Gastroesophageal sphincter (tissue), 4 donors: Measurements from ENCODE around the gene ABR. TPM values are rescaled to one million over a fixed set of nuclear protein-coding genes. Genes with fewer than 3 reads are reported as not detected.

Experiments used
- ATAC-seq: fragments of 150-250 bp; one replicate; pipeline ENCODE4 v1.9.1; 2016; ENCODE audit warnings: mild to moderate bottlenecking, moderate library complexity
- H3K27ac ChIP-seq, 4 donors: fragments of 200-600 bp; sonication (generic) in 3 of 4; 1 replicate in 3 of 4; 2 replicates in 1 of 4; pipeline ENCODE4 v1.5.1; 2016 to 2019
- H3K27me3 ChIP-seq: fragments of 200-600 bp; sonication (generic); one replicate; pipeline ENCODE4 v1.5.1; 2019
- H3K36me3 ChIP-seq, 2 donors: fragments of 200-600 bp; sonication (generic); one replicate each; pipeline ENCODE4 v1.5.1; 2019; ENCODE audit warnings: control low read depth in 1 of 2
- H3K4me1 ChIP-seq, 3 donors: fragments of 200-600 bp; sonication (generic); 1 replicate in 2 of 3; 2 replicates in 1 of 3; pipeline ENCODE4 v1.5.1; 2016 to 2019; ENCODE audit warnings: control low read depth in 2 of 3
- H3K4me3 ChIP-seq, 2 donors: fragments of 200-600 bp; sonication (generic); one replicate each; pipeline ENCODE4 v1.5.1; 2019; ENCODE audit warnings: mild to moderate bottlenecking in 1 of 2, moderate library complexity in 1 of 2
- H3K9me3 ChIP-seq, 3 donors: fragments of 200-600 bp; sonication (generic); one replicate each; pipeline ENCODE4 v1.5.1; 2017 to 2019; ENCODE audit warnings: control low read depth in 2 of 3
- EP300 ChIP-seq: sonication (generic); formaldehyde crosslinking; IDR thresholded peaks from one replicate; pipeline ENCODE4 v1.6.1; 2017; ENCODE audit warnings: antibody characterized with exemption, mild to moderate bottlenecking
- POLR2A ChIP-seq, 2 donors: fragments of 450-650 bp; IDR thresholded peaks; one replicate each; pipeline ENCODE4 v1.6.1; 2017; ENCODE audit warnings: antibody characterized with exemption in 2 of 2, mild to moderate bottlenecking in 2 of 2, moderate library complexity in 1 of 2
- POLR2AphosphoS5 ChIP-seq: sonication (generic); formaldehyde crosslinking; IDR thresholded peaks from one replicate; pipeline ENCODE4 v1.6.1; 2017; ENCODE audit warnings: antibody characterized with exemption
- WGBS, 2 donors: methylation state at CpG; one replicate each; pipeline ENCODE4 v1.1.5; 2018; ENCODE audit warnings: low coverage in 1 of 2; 5-methylcytosine and 5-hydroxymethylcytosine counted together
- total RNA-seq, 4 donors: library from RNA; depleted of rRNA; stranded (reverse); fragments of >200 nt; gene quantifications; one replicate each; pipeline ENCODE4 v1.1.0, GENCODE V29; 2016
- TF ChIP-seq, protein P1 (sequence below), 4 experiments: fragments of 200-600 bp in 2 of 4; fragments of 450-650 bp in 2 of 4; sonication (generic) in 1 of 4; IDR thresholded peaks; one replicate each; pipeline ENCODE4 v1.5.1; 2017 to 2019; ENCODE audit warnings: antibody characterized with exemption in 4 of 4, mild to moderate bottlenecking in 2 of 4, moderate library complexity in 2 of 4

Gene ABR
- total RNA-seq, 4 donors from 2014 or later: 62.6 to 147 (median 114) TPM

DNA sequence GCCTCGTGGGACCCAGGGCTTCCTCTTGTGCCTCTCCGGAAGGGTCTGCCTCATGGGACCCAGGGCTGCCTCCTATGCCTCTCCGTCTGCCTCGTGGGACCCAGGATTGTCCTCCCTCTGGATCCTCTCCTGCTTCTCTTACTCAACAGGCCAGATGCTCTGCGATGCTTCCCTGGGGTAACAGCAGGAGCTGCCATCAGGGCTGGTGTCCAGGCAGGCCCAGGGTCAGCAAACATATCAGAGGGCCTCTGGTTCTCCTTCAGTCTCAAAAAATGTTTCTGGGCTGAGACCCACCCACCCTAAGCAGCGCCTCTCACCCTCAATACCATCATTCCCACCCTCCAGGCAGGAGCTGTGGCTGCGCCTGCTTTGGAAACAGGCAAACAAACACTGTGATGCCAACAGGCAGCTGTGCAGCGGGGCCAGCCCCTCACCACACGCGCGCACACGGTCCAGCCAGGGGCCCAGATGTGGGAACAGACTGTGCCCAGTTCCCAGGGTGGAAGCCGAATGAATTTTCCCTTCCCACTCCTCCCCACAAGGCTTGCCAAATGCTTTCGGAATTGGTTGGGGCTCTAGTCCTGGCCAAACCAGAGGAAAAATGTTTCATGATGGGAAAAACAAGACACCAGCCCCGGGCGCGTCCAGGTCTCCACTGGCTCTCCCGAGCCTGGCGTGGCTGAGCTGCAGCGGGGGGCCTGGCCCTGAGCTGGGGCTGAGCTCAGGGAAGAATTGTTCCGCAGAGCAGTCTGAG, 171.6 kb downstream of the ABR start:
- peak; percentile 77 for ATAC-seq
- Histone ChIP-seq H3K4me1 (peaks cover 4 to 92% (median 57%) of the 10 kb centered on the region in 3 donors), H3K4me3 (no peak overlapping the region), H3K27me3 (no peaks in the 10 kb centered on the region), H3K27ac (peak overlapping the region; percentile 51 to 84 (median 82)), H3K9me3 (no peaks in the 10 kb centered on the region), H3K36me3 (peaks cover 0 to 90% of the 10 kb centered on the region in 2 donors)
- no CpG with 5 or more reads among the region's 21 CpGs for WGBS, 2 donors
- TF ChIP-seq POLR2A (IDR thresholded peaks at IDR 0.05) (peak in 1 of 2 donors; percentile 17), POLR2AphosphoS5 (no peak)

DNA sequence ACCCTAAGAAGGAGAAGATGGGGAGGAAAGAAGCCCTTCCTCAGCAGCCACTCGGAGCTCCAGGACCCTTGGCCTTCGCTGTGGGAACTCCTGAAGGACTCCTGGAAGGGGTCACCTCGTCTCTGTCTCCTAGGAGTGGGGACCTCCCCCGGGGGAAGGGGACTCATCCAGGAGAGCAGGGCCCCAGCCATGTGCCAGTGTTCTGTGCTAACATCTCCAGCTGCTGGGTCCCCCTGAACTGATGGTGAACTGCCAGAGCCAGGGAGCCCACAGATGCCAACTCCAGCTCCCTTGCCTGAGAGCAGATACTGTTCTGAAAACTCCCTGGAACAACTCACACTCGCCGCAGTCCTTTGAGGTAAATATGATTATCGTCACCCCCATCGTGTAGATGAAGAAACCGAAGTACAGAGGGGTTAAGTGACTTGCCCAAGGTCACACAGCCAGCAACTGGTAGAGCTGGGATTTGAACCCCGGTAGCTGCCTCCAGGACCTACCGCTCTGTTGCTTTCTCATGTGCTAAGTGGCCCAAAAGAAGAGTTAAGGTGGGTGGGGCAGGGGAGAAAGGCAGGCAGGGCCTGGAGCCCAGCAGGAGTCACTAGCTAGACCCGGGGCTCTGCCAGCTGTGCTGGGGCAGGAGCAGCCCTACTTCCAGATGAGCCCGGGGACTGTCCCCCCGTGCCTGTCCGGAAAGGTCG, 172.3 kb downstream of the ABR start:
- Histone ChIP-seq H3K4me3 (no peak overlapping the region), H3K27ac (peak overlapping the region; percentile 51 to 84 (median 82)), H3K36me3 (peaks cover 0 to 87% of the 10 kb centered on the region in 2 donors), H3K27me3 (no peaks in the 10 kb centered on the region), H3K9me3 (no peaks in the 10 kb centered on the region), H3K4me1 (peaks cover 4 to 92% (median 65%) of the 10 kb centered on the region in 3 donors)
- peak; percentile 20 for ATAC-seq
- TF ChIP-seq POLR2AphosphoS5: no peak
- TF ChIP-seq, protein P1, sequence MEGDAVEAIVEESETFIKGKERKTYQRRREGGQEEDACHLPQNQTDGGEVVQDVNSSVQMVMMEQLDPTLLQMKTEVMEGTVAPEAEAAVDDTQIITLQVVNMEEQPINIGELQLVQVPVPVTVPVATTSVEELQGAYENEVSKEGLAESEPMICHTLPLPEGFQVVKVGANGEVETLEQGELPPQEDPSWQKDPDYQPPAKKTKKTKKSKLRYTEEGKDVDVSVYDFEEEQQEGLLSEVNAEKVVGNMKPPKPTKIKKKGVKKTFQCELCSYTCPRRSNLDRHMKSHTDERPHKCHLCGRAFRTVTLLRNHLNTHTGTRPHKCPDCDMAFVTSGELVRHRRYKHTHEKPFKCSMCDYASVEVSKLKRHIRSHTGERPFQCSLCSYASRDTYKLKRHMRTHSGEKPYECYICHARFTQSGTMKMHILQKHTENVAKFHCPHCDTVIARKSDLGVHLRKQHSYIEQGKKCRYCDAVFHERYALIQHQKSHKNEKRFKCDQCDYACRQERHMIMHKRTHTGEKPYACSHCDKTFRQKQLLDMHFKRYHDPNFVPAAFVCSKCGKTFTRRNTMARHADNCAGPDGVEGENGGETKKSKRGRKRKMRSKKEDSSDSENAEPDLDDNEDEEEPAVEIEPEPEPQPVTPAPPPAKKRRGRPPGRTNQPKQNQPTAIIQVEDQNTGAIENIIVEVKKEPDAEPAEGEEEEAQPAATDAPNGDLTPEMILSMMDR (IDR thresholded peaks at IDR 0.05): no peak
- TF ChIP-seq POLR2A (IDR thresholded peaks at IDR 0.05): no peak
- no peak for TF ChIP-seq EP300
- 89% methylated on average over 6 of the region's 16 CpGs; no CpG with 5 or more reads in 1 of the 2 donors for WGBS, 2 donors

DNA sequence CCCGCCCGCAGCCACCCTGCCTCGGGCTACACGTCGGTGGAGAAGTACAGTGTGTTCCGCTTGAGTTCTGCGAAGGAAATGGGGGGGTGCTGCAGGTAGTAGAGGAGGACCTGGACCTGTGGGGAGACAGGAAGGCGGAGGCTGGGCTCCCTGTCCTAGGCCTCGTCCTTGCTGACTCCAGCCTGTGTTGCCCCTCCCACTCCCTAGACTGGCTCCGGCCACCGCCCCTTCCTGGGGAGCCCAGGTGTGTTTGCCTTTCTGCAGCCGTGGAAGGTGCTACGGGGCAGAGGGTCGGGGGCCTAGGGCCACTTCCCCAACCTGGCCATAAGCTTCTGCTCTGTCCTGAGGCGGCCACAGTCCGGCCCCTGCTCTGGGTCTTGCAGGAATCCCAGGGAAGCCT, 173.7 kb downstream of the ABR start:
- TF ChIP-seq POLR2A (IDR thresholded peaks at IDR 0.05) (no peak), EP300 (no peak), POLR2AphosphoS5 (no peak)
- TF ChIP-seq, protein P1 (IDR thresholded peaks at IDR 0.05): no peak
- no peak for ATAC-seq
- Histone ChIP-seq H3K4me3 (peak overlapping the region in 1 of 2 donors; percentile 23), H3K9me3 (no peaks in the 10 kb centered on the region), H3K27ac (peak overlapping the region; percentile 22 to 96 (median 89)), H3K4me1 (peaks cover 8 to 98% (median 79%) of the 10 kb centered on the region in 3 donors), H3K36me3 (peaks cover 0 to 80% of the 10 kb centered on the region in 2 donors), H3K27me3 (no peaks in the 10 kb centered on the region)
- no CpG with 5 or more reads among the region's 16 CpGs for WGBS, 2 donors

DNA sequence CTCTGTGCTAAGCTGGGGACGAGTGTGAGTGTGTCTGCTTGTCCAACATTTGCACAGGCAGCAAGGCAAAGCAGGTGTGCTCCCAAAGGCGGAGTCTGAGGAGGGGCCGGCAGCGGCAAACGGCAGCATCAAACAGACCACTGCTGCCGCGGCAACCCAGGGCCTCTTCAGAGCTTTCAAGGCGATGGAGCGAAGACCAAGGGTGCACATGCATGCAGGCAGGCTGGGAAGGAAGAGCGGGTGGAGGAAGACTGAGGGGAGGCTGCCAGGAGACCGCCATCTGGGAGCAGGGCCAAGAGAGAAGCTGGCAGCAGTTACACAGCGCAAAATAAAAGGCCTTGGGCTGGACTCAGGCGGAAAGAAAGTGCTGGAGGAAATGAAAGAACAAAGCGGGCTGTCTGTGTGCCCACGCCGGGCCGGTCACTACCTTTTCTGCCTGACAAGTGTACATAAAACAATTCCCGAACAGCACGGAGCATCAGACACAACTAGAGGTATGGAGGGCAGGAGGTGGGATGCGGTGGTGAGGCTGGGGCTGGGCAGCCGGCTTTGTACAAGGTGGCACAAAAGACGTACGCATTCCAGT, 174.3 kb downstream of the ABR start:
- Histone ChIP-seq H3K4me1 (peaks cover 8 to 98% (median 85%) of the 10 kb centered on the region in 3 donors), H3K36me3 (peaks cover 0 to 80% of the 10 kb centered on the region in 2 donors), H3K9me3 (no peaks in the 10 kb centered on the region), H3K4me3 (peak overlapping the region in 1 of 2 donors; percentile 23), H3K27ac (peak overlapping the region; percentile 22 to 96 (median 89)), H3K27me3 (no peaks in the 10 kb centered on the region)
- ATAC-seq: peak; percentile 37
- WGBS, 2 donors: 12 to 36% methylated on average over 10 to 16 of the region's 23 CpGs
- no peak for TF ChIP-seq POLR2A (IDR thresholded peaks at IDR 0.05)
- TF ChIP-seq POLR2AphosphoS5: peak; percentile 61
- TF ChIP-seq, protein P1 (IDR thresholded peaks at IDR 0.05): no peak

DNA sequence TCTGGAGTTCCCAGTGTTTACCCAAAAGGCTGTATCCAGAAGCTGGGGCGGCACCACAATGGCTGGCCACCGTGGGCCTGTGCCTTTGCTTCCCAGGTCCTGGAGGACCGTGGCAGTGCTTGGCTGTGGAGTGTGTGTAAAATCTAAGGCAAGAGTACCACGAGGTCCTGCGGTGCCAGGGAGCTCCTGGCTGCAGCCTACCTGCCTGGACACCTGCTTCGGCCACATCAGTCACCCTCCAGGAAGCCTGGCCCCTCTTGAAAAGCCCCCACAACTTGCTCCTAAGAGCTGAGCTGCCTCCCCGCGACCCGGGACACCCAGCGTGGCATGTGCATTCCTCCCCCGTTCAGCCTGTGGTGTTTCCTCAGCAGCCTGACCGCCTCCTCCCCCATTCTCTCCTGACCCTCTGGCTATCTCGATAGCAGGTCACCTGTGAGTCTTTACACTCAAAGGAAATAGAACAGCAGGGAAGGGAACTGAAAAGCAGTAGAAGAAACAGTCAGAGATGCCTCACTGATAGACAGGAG, 174.9 kb downstream of the ABR start:
- no peak for ATAC-seq
- no peak for TF ChIP-seq POLR2A (IDR thresholded peaks at IDR 0.05)
- no peak for TF ChIP-seq POLR2AphosphoS5
- no peak for TF ChIP-seq EP300
- TF ChIP-seq, protein P1 (IDR thresholded peaks at IDR 0.05): no peak
- Histone ChIP-seq H3K36me3 (peaks cover 0 to 80% of the 10 kb centered on the region in 2 donors), H3K27me3 (no peaks in the 10 kb centered on the region), H3K4me3 (no peak overlapping the region), H3K27ac (peak overlapping the region in 3 of 4 donors; percentile 89 to 96 (median 89)), H3K4me1 (peaks cover 8 to 98% (median 87%) of the 10 kb centered on the region in 3 donors), H3K9me3 (no peaks in the 10 kb centered on the region)
- 30% methylated on average over 4 of the region's 13 CpGs; no CpG with 5 or more reads in 1 of the 2 donors for WGBS, 2 donors
